Liver (tissue), 3 donors: ENCODE results near the gene MMP14.

Experiments used
- HNF4A ChIP-seq, 2 donors: conservative IDR thresholded peaks; 2 replicates each; pipeline ENCODE4 v1.6.1; 2016; ENCODE audit warnings: antibody characterized with exemption in 2 of 2, mild to moderate bottlenecking in 2 of 2
- JUND ChIP-seq, 2 donors: IDR thresholded peaks; 2 replicates each; pipeline ENCODE4 v1.6.1; 2016; ENCODE audit warnings: antibody characterized with exemption in 2 of 2
- SP1 ChIP-seq: IDR thresholded peaks from 2 replicates; pipeline ENCODE4 v1.6.1; 2018; ENCODE audit warnings: antibody characterized with exemption, mild to moderate bottlenecking
- TF ChIP-seq, protein P1 (sequence below): fragments of 150-350 bp; IDR thresholded peaks from 2 replicates; pipeline ENCODE4 v1.5.1; 2017; ENCODE audit warnings: improper control_type of control experiment, low read depth, low read length; ENCODE audit not compliant: missing input control
- TF ChIP-seq, protein P2 (sequence below): IDR thresholded peaks from 2 replicates; pipeline ENCODE4 v1.6.1; 2016; ENCODE audit warnings: antibody characterized with exemption
- TF ChIP-seq, protein P3 (sequence below): IDR thresholded peaks from 2 replicates; pipeline ENCODE4 v1.6.1; 2016; ENCODE audit warnings: antibody characterized with exemption
- donor health status: healthy.
- donor health status: healthy.

DNA sequence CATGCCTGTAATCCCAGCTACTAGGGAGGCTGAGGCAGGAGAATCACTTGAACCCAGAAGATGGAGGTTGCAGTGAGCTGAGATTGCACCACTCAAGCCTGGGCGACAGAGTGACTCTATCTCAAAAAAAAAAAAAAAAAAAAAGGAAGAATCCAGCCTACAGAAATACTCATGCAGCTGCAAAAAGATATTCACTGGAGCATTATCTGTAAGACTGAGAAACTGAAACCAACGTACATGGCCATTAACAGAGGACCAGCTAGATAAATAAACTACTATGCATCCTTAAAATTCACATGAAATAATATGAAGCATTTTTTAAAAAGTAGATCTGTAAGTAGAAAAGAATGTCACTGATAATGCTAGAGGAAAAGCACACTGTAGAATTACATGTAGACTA, 24.7 kb upstream of the MMP14 start:
- TF ChIP-seq JUND (IDR thresholded peaks at IDR 0.05): no peak
- TF ChIP-seq, protein P1, sequence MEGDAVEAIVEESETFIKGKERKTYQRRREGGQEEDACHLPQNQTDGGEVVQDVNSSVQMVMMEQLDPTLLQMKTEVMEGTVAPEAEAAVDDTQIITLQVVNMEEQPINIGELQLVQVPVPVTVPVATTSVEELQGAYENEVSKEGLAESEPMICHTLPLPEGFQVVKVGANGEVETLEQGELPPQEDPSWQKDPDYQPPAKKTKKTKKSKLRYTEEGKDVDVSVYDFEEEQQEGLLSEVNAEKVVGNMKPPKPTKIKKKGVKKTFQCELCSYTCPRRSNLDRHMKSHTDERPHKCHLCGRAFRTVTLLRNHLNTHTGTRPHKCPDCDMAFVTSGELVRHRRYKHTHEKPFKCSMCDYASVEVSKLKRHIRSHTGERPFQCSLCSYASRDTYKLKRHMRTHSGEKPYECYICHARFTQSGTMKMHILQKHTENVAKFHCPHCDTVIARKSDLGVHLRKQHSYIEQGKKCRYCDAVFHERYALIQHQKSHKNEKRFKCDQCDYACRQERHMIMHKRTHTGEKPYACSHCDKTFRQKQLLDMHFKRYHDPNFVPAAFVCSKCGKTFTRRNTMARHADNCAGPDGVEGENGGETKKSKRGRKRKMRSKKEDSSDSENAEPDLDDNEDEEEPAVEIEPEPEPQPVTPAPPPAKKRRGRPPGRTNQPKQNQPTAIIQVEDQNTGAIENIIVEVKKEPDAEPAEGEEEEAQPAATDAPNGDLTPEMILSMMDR: no peak
- TF ChIP-seq HNF4A (conservative IDR thresholded peaks at IDR 0.05): no peak
- TF ChIP-seq, protein P2, sequence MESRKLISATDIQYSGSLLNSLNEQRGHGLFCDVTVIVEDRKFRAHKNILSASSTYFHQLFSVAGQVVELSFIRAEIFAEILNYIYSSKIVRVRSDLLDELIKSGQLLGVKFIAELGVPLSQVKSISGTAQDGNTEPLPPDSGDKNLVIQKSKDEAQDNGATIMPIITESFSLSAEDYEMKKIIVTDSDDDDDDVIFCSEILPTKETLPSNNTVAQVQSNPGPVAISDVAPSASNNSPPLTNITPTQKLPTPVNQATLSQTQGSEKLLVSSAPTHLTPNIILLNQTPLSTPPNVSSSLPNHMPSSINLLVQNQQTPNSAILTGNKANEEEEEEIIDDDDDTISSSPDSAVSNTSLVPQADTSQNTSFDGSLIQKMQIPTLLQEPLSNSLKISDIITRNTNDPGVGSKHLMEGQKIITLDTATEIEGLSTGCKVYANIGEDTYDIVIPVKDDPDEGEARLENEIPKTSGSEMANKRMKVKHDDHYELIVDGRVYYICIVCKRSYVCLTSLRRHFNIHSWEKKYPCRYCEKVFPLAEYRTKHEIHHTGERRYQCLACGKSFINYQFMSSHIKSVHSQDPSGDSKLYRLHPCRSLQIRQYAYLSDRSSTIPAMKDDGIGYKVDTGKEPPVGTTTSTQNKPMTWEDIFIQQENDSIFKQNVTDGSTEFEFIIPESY: no peak
- no peak for TF ChIP-seq SP1
- TF ChIP-seq, protein P3, sequence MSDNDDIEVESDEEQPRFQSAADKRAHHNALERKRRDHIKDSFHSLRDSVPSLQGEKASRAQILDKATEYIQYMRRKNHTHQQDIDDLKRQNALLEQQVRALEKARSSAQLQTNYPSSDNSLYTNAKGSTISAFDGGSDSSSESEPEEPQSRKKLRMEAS: no peak
